Uterus (tissue), 2 donors: ENCODE data around the gene IQSEC1.

ENCODE experiments used
- CTCF ChIP-seq, 4 experiments: fragments of 200-600 bp in 2 of 4; fragments of 450-650 bp in 2 of 4; sonication (generic) in 2 of 4; IDR thresholded peaks; one replicate each; pipeline ENCODE4 v1.5.1; 2016 to 2019; ENCODE audit warnings: antibody characterized with exemption in 4 of 4, mild to moderate bottlenecking in 2 of 4, moderate library complexity in 1 of 4
- POLR2A ChIP-seq, 2 donors: fragments of 450-650 bp; IDR thresholded peaks; one replicate each; pipeline ENCODE4 v1.6.1; 2016; ENCODE audit warnings: antibody characterized with exemption in 2 of 2, mild to moderate bottlenecking in 1 of 2, moderate library complexity in 1 of 2

GRCh38 chr3:12885583-12885930, 187.7 kb downstream of the IQSEC1 start:
- no peak for TF ChIP-seq CTCF (IDR thresholded peaks at IDR 0.05)
- no peak for TF ChIP-seq POLR2A (IDR thresholded peaks at IDR 0.05)
